HAP-1 (cell line): ENCODE data around the gene MARCHF2.

Experiments
- DNase-seq, 2 experiments: peaks; one replicate each; pipeline ENCODE4 v3.0.0-alpha.2; 2016 to 2020; ENCODE audit warnings: low spot score in 2 of 2
- H3K27me3 ChIP-seq: fragments of 250-450 bp; sonication (Bioruptor Pico); 2 replicates; pipeline ENCODE4 v1.5.1; 2020; ENCODE audit warnings: low read depth, mild to moderate bottlenecking, moderate library complexity
- H3K36me3 ChIP-seq: fragments of 250-450 bp; sonication (Bioruptor Pico); replicated peaks from 2 replicates; pipeline ENCODE4 v1.5.1; 2020; ENCODE audit warnings: mild to moderate bottlenecking
- H3K4me1 ChIP-seq: fragments of 250-450 bp; sonication (Bioruptor Pico); 2 replicates; pipeline ENCODE4 v1.5.1; 2020; ENCODE audit warnings: mild to moderate bottlenecking
- H3K4me3 ChIP-seq: fragments of 250-450 bp; sonication (Bioruptor Pico); 2 replicates; pipeline ENCODE4 v1.5.1; 2020; ENCODE audit warnings: mild to moderate bottlenecking, moderate library complexity
- H3K9me3 ChIP-seq: fragments of 250-450 bp; sonication (Bioruptor Pico); 2 replicates; pipeline ENCODE4 v1.5.1; 2020; ENCODE audit warnings: mild to moderate bottlenecking, moderate library complexity
- in situ Hi-C: fragments of 300-500 bp; cut with MboI; formaldehyde crosslinking; loops from 3 replicates; pipeline ENCODE4 v1.14.3; 2020; ENCODE audit warnings: low sequenced_read_pairs, inconsistent platforms, mixed read lengths

MARCHF2 gene

DNA sequence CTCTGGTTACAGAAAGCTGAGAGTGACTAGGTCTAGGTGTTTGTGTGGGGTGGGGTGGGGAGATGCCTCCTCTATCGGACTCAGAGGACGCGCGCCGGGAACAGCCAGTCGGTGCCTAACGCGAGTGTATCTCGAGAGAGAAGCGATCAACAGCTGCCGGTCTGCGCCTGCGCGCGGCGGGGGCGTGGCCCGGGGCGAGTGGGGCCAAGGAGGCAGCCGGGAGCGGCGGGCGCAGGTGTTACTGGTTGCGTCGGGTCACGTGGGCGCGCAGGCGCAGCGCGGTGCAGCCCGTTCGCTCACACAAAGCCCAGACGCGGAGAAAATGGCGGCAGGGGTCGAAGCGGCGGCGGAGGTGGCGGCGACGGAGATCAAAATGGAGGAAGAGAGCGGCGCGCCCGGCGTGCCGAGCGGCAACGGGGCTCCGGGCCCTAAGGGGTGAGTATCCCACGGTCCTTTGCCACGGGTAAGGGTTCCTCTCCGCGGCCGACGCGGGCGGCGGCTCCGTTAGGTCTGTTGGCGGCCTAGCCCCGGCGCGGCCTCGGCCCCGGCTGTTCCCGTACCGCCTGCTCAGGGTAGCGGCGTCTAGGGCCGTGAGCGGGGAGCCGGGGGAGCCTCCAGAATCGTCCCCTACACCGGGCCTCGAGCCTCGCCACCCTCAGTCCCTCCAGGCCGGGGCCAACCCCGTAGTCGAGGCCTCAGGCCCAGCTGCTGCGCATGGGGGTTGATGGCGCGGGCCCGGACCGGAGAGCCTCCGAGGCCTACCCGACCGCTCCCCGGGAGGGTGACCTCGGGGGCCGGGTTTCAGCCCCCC is 31.8 kb downstream of the MARCHF2 start, which contains the start of gene HNRNPM:
Gene HNRNPM (plus strand): TSS at position 299 of the 811 bp plus-strand sequence. CDS start 24 bp downstream, at position 323.
- H3K4me3 ChIP-seq = peak within 1 kb of the TSS; percentile 98
- in situ Hi-C loops = no loop called here
- no peaks in the 10 kb centered on the region for H3K27me3 ChIP-seq
- peaks cover 25% of the 10 kb centered on the region for H3K36me3 ChIP-seq
- H3K9me3 ChIP-seq = no peaks in the 10 kb centered on the region
- peak; percentile 96 to 100 for DNase-seq
- peaks cover 25% of the 10 kb centered on the region for H3K4me1 ChIP-seq

DNA sequence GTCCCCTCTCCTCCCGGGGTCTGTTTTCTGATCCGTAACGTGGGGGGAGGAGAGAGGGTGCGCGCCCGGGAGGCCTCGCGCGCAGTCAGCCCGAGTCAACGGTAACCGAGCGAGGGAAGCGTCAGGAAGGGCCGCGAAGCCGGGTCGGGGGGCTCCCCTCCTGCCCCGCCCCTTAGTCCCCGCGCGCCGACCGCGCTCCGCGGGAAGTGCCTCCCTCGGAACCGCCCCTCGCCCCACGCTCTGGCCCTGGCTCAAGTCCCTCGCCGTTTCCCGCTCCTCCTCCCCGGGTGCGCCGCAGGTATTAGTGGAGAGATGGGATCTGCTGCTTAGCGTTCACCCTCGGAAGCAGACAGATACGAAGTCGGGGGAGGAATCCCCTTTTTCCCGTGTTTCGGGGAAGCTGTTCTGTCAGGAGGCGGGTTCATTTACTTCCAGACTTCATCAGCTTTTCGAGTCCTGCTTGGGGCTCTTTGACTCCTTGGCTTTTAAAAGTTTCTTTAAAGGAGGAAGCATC is 32.4 kb downstream of the MARCHF2 start:
- Histone ChIP-seq H3K4me3 (peak overlapping the region; percentile 98), H3K27me3 (no peaks in the 10 kb centered on the region), H3K4me1 (peaks cover 25% of the 10 kb centered on the region), H3K9me3 (no peaks in the 10 kb centered on the region), H3K36me3 (peaks cover 29% of the 10 kb centered on the region)
- in situ Hi-C loops = no loop called here
- DNase-seq = peak in 1 of 2 experiments; percentile 69

DNA sequence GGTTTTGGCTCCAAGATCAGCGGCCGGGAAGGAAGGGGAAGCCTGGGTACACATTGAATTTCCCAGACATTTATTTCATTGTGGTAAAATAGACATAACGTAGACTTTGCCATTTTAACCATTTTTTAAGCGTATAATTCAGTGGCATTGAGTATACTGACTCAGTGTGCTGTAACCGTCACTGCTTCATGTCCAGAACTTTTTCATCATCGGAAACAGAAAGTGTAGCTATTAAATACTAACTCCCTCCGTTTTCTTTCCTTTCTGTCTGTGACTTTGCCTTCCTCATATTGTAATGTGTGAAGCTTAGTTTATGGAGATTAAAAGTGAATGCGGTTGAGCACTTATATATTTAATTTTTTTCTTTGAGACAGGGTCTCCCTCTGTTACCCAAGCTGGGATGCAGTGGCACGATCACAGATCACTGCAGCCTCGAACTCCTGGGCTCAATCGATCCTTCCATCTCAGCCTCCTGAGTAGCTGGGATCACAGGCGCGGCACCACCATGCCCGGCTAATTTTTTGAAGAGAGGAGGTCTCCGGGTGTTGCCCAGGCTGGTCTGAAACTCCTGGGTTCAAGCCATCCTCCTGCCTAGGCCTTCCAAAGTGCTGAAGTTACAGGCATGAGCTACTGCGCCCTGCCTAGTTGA is 33.1 kb downstream of the MARCHF2 start:
- no peak for DNase-seq

DNA sequence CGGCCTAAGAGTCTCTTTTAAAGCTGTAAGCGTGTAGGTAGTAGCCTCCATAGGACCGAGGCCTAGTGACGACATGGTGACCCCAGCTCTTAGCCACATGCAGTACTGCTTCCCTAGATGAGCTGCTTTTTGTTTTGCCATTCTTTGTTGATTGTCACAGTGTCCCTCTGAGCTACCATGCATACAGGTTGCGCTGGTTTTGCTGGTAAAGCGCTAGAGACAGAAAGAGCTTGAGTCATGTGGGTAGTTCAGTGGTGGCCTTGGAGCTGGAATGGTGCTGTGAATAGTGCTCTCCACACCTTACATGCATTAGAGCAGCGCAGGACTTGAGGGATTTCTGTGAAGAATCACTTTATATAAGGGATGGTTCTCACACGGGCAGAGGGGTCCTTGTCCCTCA is 36.7 kb downstream of the MARCHF2 start:
- in situ Hi-C loops = no loop called here
- H3K9me3 ChIP-seq = no peaks in the 10 kb centered on the region
- peaks cover 63% of the 10 kb centered on the region for H3K36me3 ChIP-seq
- no peak for DNase-seq
- H3K4me1 ChIP-seq = peaks cover 28% of the 10 kb centered on the region
- no peaks in the 10 kb centered on the region for H3K27me3 ChIP-seq
- no peak overlapping the region for H3K4me3 ChIP-seq

More for the DNA sequence above, 33.1 kb downstream of the MARCHF2 start:
- peaks cover 30% of the 10 kb centered on the region for H3K36me3 ChIP-seq
- peak overlapping the region; percentile 98 for H3K4me3 ChIP-seq
- in situ Hi-C loops = no loop called here
- H3K4me1 ChIP-seq = peaks cover 26% of the 10 kb centered on the region
- no peaks in the 10 kb centered on the region for H3K27me3 ChIP-seq
- H3K9me3 ChIP-seq = no peaks in the 10 kb centered on the region

DNA sequence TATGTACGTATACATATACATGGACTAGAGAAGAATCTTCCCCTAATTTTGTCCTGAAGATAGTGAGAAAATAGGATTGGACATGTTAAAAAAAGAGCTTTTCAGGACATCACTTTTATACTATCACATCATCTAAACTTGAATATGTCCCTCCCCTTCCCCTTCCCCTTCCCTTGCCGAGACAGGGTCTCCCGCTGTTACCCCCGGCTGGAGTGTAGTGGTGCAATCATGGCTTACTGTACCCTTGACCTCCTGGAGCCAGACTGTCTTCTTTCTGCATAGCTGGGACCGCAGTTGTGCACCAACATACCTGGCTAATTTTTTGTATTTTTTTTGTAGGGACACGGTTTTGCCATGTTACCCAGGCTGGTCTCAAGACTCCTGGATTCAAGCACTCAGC is 38.3 kb downstream of the MARCHF2 start:
- in situ Hi-C loops = no loop called here
- Histone ChIP-seq H3K9me3 (no peaks in the 10 kb centered on the region), H3K4me1 (peaks cover 28% of the 10 kb centered on the region), H3K27me3 (no peaks in the 10 kb centered on the region), H3K36me3 (peaks cover 69% of the 10 kb centered on the region), H3K4me3 (no peak overlapping the region)
- DNase-seq = no peak

DNA sequence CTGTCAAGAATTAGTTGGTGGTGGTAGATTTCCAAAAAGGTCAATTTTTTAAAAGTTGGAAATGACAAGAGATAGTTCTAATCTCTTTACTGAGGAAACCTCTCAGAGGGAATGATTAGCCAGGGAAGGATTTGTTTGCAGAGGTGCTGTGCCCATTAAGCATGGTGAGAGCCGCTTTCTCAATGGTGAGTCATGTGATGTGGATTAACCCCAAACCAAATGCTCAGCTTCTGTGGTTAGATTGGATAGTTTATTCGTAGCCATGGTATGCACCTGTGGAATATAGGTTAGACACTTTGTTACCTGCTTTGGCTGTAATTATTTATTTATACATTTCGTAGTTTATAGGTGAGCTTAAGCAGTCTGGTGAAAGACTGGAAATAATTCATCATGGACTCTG is 38.8 kb downstream of the MARCHF2 start:
- no peaks in the 10 kb centered on the region for H3K9me3 ChIP-seq
- H3K36me3 ChIP-seq = peaks cover 69% of the 10 kb centered on the region
- no peaks in the 10 kb centered on the region for H3K27me3 ChIP-seq
- DNase-seq = no peak
- H3K4me3 ChIP-seq = no peak overlapping the region
- in situ Hi-C loops = no loop called here
- H3K4me1 ChIP-seq = peaks cover 25% of the 10 kb centered on the region

DNA sequence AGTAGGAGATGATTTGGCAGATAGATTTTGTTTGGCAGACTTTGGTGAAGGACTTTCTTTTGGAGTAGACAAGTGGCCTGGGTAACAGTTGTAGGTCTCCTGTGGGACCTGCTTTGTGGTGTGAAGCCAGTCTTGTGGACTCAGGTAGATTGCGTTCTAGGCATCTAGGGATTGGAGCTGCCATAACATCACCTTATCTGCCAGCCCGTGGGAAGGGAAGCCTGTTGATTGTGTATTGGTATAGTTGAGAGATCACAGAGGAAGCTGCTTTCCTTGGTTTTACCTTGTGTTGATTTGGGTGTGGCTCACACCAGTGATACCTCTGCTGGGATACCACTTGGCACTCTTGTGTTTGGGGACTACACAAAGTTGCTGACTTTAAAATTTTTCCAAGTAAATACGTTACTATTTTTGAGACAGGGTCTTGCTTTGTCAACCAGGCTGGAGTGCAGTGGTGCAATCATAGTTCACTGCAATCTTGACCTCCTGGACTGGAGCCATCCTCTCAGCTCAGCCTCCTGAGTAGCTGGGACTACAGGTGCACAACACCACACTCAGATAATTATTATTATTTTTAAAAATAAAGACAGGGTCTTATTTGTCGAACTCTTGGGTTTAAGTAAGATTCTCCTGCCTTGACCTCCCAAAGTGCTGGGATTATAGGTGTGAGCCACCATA is 39.5 kb downstream of the MARCHF2 start:
- Histone ChIP-seq H3K4me1 (peaks cover 19% of the 10 kb centered on the region), H3K27me3 (no peaks in the 10 kb centered on the region), H3K9me3 (no peaks in the 10 kb centered on the region), H3K4me3 (no peak overlapping the region), H3K36me3 (peaks cover 70% of the 10 kb centered on the region)
- in situ Hi-C loops = no loop called here
- DNase-seq = no peak

DNA sequence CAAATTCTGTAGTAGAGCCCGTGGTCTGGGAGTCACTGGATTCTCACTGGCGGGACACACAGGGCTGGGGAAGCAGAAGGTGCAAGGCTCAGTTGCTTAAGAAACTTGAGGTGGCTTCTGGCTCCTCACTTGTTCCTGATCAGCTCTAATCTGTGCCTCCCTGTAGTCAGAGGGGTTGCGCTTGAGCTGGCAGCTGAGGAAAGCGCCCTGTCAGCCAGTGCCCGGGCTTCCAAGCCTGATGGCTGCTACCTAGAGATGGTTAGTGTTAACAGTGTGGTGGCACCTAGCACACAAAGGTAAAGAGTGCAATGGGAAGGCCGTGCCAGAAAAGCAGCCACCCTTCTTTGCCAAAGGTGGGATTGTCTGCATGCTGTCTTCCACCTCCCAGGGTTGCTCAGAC is 40.5 kb downstream of the MARCHF2 start:
- no peaks in the 10 kb centered on the region for H3K9me3 ChIP-seq
- H3K36me3 ChIP-seq = peaks cover 75% of the 10 kb centered on the region
- peaks cover 13% of the 10 kb centered on the region for H3K4me1 ChIP-seq
- H3K4me3 ChIP-seq = no peak overlapping the region
- in situ Hi-C loops = no loop called here
- DNase-seq = no peak
- no peaks in the 10 kb centered on the region for H3K27me3 ChIP-seq

DNA sequence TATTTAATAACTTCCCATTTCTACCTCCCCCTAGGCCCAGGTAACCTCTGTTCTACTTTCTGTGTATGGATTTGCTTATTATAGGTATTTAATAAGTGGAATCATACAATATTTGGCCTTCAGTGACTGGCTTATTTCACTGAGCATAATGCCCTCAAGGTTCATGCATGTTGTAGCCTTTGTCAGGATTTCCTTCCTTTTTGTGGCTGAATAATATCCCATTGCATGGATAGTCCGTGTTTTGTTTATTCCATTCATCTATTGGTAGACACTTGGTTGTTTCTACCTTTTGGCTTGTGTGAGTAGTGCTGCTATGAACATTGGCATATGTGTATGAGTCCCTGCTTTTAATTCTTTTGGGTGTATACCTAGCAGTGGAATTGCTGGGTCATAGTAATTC is 41.1 kb downstream of the MARCHF2 start:
- in situ Hi-C loops = no loop called here
- no peak for DNase-seq
- no peaks in the 10 kb centered on the region for H3K27me3 ChIP-seq
- H3K4me3 ChIP-seq = no peak overlapping the region
- H3K36me3 ChIP-seq = peaks cover 81% of the 10 kb centered on the region
- H3K4me1 ChIP-seq = peaks cover 13% of the 10 kb centered on the region
- no peaks in the 10 kb centered on the region for H3K9me3 ChIP-seq

DNA sequence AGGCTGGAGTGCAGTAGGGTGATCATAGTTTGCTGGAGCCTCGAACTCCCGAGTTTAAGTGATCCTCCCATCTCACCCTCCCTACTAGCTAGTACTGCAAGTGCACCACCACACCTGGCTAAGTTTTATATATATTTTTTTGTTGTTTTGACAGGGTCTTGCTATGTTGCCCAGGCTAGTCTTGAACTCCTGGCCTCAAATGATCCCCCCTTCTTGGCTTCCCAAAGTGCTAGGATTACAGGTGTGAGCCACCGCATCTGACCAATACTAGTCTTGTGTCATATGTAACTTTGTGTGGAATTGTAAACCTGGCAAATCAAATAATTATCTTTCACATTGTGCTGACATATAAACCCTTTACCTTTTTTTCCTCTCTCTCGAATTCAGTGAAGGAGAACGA is 41.9 kb downstream of the MARCHF2 start:
- no peaks in the 10 kb centered on the region for H3K27me3 ChIP-seq
- no peak for DNase-seq
- peaks cover 20% of the 10 kb centered on the region for H3K4me1 ChIP-seq
- peaks cover 85% of the 10 kb centered on the region for H3K36me3 ChIP-seq
- H3K9me3 ChIP-seq = no peaks in the 10 kb centered on the region
- in situ Hi-C loops = no loop called here
- H3K4me3 ChIP-seq = no peak overlapping the region

DNA sequence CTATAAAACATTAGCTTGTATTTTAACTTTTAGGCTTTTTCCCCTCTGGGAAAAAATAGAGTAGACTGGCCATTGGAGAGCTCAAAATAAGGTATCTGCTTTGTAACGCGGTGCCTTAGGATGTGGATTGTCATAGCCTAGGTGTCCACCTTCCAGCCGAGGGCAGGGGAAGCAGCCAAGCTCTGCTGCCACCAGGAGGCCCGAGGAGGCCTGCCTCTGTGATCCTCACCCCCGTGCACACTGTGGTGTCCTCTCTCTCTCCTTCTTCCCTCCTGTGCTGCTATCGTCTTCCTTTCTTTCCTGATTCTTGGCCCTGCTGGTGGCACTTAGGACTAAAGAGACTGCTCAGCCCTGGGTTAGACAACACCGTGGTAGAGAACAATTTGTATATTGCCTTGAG is 43.0 kb downstream of the MARCHF2 start:
- Histone ChIP-seq H3K27me3 (no peaks in the 10 kb centered on the region), H3K4me1 (peaks cover 28% of the 10 kb centered on the region), H3K9me3 (no peaks in the 10 kb centered on the region), H3K36me3 (peaks cover 92% of the 10 kb centered on the region), H3K4me3 (no peak overlapping the region)
- in situ Hi-C loops = no loop called here
- no peak for DNase-seq

DNA sequence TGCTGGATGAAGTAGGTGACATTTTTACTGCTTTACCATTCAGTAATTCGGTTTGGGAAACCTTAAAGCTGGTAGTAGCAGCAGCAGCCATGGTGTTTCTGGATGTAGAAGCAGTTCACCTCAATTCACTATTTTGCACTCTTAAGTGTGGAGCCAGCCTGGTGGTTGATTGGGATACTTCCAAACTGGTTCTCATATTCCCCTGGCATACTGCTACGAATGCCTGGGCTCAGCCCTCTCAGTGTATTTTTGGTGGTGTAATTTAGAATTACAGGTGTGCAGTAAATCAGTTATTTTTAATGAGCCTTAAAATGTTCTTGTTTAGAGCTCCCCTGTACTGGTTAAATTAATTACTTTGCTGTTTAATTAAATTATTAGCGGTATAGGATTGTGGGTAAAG is 44.1 kb downstream of the MARCHF2 start:
- peaks cover 83% of the 10 kb centered on the region for H3K36me3 ChIP-seq
- no peaks in the 10 kb centered on the region for H3K9me3 ChIP-seq
- in situ Hi-C loops = no loop called here
- H3K27me3 ChIP-seq = no peaks in the 10 kb centered on the region
- peaks cover 26% of the 10 kb centered on the region for H3K4me1 ChIP-seq
- no peak for DNase-seq
- no peak overlapping the region for H3K4me3 ChIP-seq

DNA sequence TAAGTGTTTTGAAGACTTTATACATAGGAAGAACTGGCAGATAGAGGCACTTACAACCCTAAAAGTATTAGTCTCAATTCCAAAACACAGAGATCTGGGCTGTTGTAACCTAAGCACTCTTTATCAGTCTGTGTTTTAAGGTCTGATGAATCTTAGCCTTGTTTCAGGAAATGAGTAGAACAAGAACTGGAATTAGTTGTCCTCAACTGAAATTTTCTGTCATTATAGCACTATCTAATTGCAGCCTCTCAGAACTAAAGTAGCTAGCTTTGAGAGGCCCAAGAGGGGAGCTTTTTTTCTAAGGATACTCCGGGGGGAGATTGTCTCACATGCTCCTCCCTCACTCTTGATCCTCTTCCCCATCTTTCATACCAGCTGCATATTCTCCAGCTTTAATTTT is 44.7 kb downstream of the MARCHF2 start:
- no peak for DNase-seq

DNA sequence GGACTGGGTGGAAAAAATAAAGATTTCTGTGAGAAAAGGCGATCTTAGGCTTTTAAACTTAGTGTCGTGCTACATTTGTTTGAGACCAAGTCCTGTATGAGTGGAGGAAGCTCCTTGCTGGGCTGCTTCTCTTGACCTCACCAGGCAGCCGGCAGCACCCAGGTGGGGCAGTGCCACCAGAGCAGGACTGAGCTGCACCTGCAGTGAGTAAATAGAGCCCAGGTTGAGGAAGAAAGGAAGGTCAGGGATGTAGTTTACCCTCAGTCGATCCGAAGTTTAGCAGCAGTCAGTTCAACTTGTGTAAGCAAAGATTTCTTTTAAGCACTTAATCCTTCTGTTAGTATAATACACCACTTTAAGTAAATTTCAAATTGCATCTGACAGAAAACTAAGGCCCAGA is 45.3 kb downstream of the MARCHF2 start:
- H3K36me3 ChIP-seq = peaks cover 81% of the 10 kb centered on the region
- no peaks in the 10 kb centered on the region for H3K9me3 ChIP-seq
- H3K4me3 ChIP-seq = no peak overlapping the region
- no peak for DNase-seq
- in situ Hi-C loops = no loop called here
- H3K27me3 ChIP-seq = no peaks in the 10 kb centered on the region
- H3K4me1 ChIP-seq = peaks cover 26% of the 10 kb centered on the region

More for the DNA sequence above, 44.7 kb downstream of the MARCHF2 start:
- Histone ChIP-seq H3K9me3 (no peaks in the 10 kb centered on the region), H3K4me1 (peaks cover 26% of the 10 kb centered on the region), H3K27me3 (no peaks in the 10 kb centered on the region), H3K36me3 (peaks cover 83% of the 10 kb centered on the region), H3K4me3 (no peak overlapping the region)
- in situ Hi-C loops = no loop called here
